K562 (cell line): ENCODE data around the gene TEX54. TPM values are rescaled to one million over a fixed set of nuclear protein-coding genes. Genes with fewer than 3 reads are reported as not detected.
A peak's percentile ranks its signal among the peaks of the same experiment; 100 is the strongest.

ENCODE experiments used
- BRD4 ChIP-seq: fragments of 200-600 bp; sonication (generic); IDR thresholded peaks from 2 replicates; pipeline ENCODE4 v1.6.1; 2017; ENCODE audit warnings: inconsistent platforms
- CCAR2 ChIP-seq: fragments of 200-400 bp; formaldehyde crosslinking; IDR thresholded peaks from 2 replicates; pipeline ENCODE4 v1.6.1; 2017; ENCODE audit warnings: mild to moderate bottlenecking, low read depth, low read length
- E2F8 ChIP-seq: fragments of 450-650 bp; IDR thresholded peaks from 2 replicates; pipeline ENCODE4 v1.7.1; 2018; ENCODE audit warnings: mild to moderate bottlenecking, low read depth; ENCODE audit not compliant: partially characterized antibody
- ETV6 ChIP-seq, 3 experiments: fragments of 150-350 bp in 1 of 3; sonication (generic) in 1 of 3; formaldehyde crosslinking in 1 of 3; IDR thresholded peaks; 2 replicates each; pipeline versions ENCODE4 v1.6.1 to v1.8.0; 2014 to 2022; ENCODE audit warnings: borderline replicate concordance in 2 of 3, low read depth in 2 of 3, antibody characterized with exemption in 1 of 3, low read length in 1 of 3, mild to moderate bottlenecking in 1 of 3, missing genetic modification reagents in 1 of 3
- GABPA ChIP-seq: fragments of 200-800 bp; sonication (Bioruptor generic); conservative IDR thresholded peaks from 2 replicates; pipeline ENCODE4 v1.6.1; 2016; ENCODE audit warnings: low read depth, missing genetic modification characterization, missing compliant biosample characterization
- ID3 ChIP-seq, 2 experiments: fragments of 250-450 bp in 1 of 2; fragments of 450-650 bp in 1 of 2; sonication (Bioruptor Pico) in 1 of 2; IDR thresholded peaks; 2 replicates each; pipeline versions ENCODE4 v1.6.1 to v1.8.0; 2016 to 2021; ENCODE audit warnings: mild to moderate bottlenecking in 2 of 2, moderate library complexity in 2 of 2, missing compliant biosample characterization in 1 of 2, missing genetic modification characterization in 1 of 2
- MBD1 ChIP-seq: fragments of 250-450 bp; sonication (Bioruptor Pico); IDR thresholded peaks from 2 replicates; pipeline ENCODE4 v1.8.0; 2022; ENCODE audit warnings: inconsistent platforms
- PML ChIP-seq: IDR thresholded peaks from 2 replicates; pipeline ENCODE4 v1.6.1; 2012; ENCODE audit warnings: low read length, inconsistent platforms
- RAD51 ChIP-seq: fragments of 450-650 bp; IDR thresholded peaks from 2 replicates; pipeline ENCODE4 v1.7.1; 2016; ENCODE audit warnings: low read depth, mild to moderate bottlenecking, borderline replicate concordance
- YY1 ChIP-seq, 3 experiments: IDR thresholded peaks; 2 replicates each; pipeline ENCODE4 v1.6.1; 2011; ENCODE audit warnings: low read length in 2 of 3, mild to moderate bottlenecking in 2 of 3, moderate library complexity in 2 of 3, borderline replicate concordance in 1 of 3, control low read depth in 1 of 3, low read depth in 1 of 3; ENCODE audit not compliant: insufficient read depth in 3 of 3, insufficient replicate concordance in 2 of 3, control insufficient read depth in 1 of 3, insufficient read length in 1 of 3; ENCODE audit errors: extremely low read depth in 1 of 3
- ZBTB12 ChIP-seq: fragments of 250-450 bp; sonication (Bioruptor Pico); IDR thresholded peaks from 2 replicates; pipeline ENCODE4 v1.4.0; 2020
- ZFP1 ChIP-seq: fragments of 450-650 bp; formaldehyde crosslinking; IDR thresholded peaks from 2 replicates; pipeline ENCODE4 v1.4.0; 2020; ENCODE audit warnings: mild to moderate bottlenecking, mixed read lengths
- ZMIZ1 ChIP-seq, 2 experiments: fragments of 150-350 bp in 1 of 2; IDR thresholded peaks; 2 replicates each; pipeline ENCODE4 v1.6.1; 2012 to 2016; ENCODE audit warnings: low read depth in 2 of 2, low read length in 2 of 2, mild to moderate bottlenecking in 1 of 2, moderate library complexity in 1 of 2
- ZNF695 ChIP-seq: fragments of 450-650 bp; formaldehyde crosslinking; IDR thresholded peaks from 2 replicates; pipeline ENCODE4 v1.4.0; 2020; ENCODE audit warnings: mild to moderate bottlenecking, moderate library complexity
- polyA plus RNA-seq, 8 experiments: library from polyadenylated mRNA; depleted of rRNA in 4 of 8; stranded (reverse) in 5 of 8; unstranded in 3 of 8; fragments of >200 nt; fragmentation: Nextera tagmentation in 2 of 8; fragmentation: Illumina TruSeq in 1 of 8; extraction: Ambion mirVana in 2 of 8; extraction: Trizol in 1 of 8; gene quantifications; 2 replicates each; pipeline versions ENCODE4 v1.2.1 to v1.2.3, GENCODE V29; 2011 to 2014; ENCODE audit warnings: inconsistent platforms in 1 of 8, missing spikeins in 1 of 8
- total RNA-seq, 7 experiments: library from RNA; depleted of rRNA in 6 of 7; stranded (reverse); fragments of >200 nt in 6 of 7; fragmentation: Illumina TruSeq in 2 of 7; extraction: Trizol in 2 of 7; gene quantifications; 2 replicates each; pipeline versions ENCODE4 v1.2.1 to v1.2.3, GENCODE V29; 2011 to 2021; ENCODE audit warnings: low replicate concordance in 1 of 7

TEX54 gene
- total and polyA plus RNA-seq, 9 of the 15 experiments (the other 6 are each of a cell fraction or from before 2014, with no cell fraction given) = not detected

- TF ChIP-seq ZMIZ1 (IDR thresholded peaks at IDR 0.05; ENCODE audit: low read depth in 2 of 2, low read length in 2 of 2) (peak in 1 of 2 experiments; percentile 91; a peak in 2 of 4 replicates), MBD1 (CRISPR knock-in tag) (no peak), RAD51 (no peak), ID3 (CRISPR knock-in tag; IDR thresholded peaks at IDR 0.05) (no peak), ID3 (tag; IDR thresholded peaks at IDR 0.05) (peak; percentile 51; the same call in 1 of the 2 replicates), BRD4 (no peak), ETV6 (IDR thresholded peaks at IDR 0.05; ENCODE audit: borderline replicate concordance in 1 of 2, low read depth in 2 of 2, low read length in 1 of 2) (no peak), ETV6 (CRISPR knock-in tag; IDR thresholded peaks at IDR 0.05; ENCODE audit: borderline replicate concordance) (peak; percentile 76), ZBTB12 (peak; percentile 97), YY1 (IDR thresholded peaks at IDR 0.05; ENCODE audit: borderline replicate concordance in 1 of 3, control insufficient read depth in 1 of 3, extremely low read depth in 1 of 3, insufficient read depth in 3 of 3, insufficient read length in 1 of 3, insufficient replicate concordance in 2 of 3, low read depth in 1 of 3, low read length in 2 of 3) (peak; percentile 67 to 89 (median 83)), GABPA (tag) (0 out of 2 replicates have a peak, but pooled peaks have one; percentile 25), PML (peak; percentile 96), CCAR2 (no peak), ZNF695 (CRISPR knock-in tag) (no peak), E2F8 (peak; percentile 73), ZFP1 (0 out of 2 replicates have a peak, but pooled peaks have one; percentile 32)
These were observed 27.4 kb downstream of the TEX54 start, which contains the start of gene NXF1 (continued) for GRCh38 chr11:62805076-62805892.
